SU-DHL-6 (cell line): ENCODE results near the gene SNCB.

Experiments used
- EZH2phosphoT487 ChIP-seq: fragments of 200-600 bp; sonication (generic), shearing (Covaris generic); conservative IDR thresholded peaks from 2 replicates; pipeline ENCODE4 v1.6.1; 2018; ENCODE audit warnings: mild to moderate bottlenecking, antibody characterized with exemption, low read length, moderate library complexity, mixed read lengths
- TF ChIP-seq, protein P1 (sequence below): fragments of 200-600 bp; sonication (generic); IDR thresholded peaks from one replicate; pipeline ENCODE4 v1.5.1; 2017; ENCODE audit warnings: antibody characterized with exemption, mild to moderate bottlenecking, low read length, moderate library complexity; ENCODE audit not compliant: insufficient read depth, poor library complexity, severe bottlenecking

- TF ChIP-seq, protein P1, sequence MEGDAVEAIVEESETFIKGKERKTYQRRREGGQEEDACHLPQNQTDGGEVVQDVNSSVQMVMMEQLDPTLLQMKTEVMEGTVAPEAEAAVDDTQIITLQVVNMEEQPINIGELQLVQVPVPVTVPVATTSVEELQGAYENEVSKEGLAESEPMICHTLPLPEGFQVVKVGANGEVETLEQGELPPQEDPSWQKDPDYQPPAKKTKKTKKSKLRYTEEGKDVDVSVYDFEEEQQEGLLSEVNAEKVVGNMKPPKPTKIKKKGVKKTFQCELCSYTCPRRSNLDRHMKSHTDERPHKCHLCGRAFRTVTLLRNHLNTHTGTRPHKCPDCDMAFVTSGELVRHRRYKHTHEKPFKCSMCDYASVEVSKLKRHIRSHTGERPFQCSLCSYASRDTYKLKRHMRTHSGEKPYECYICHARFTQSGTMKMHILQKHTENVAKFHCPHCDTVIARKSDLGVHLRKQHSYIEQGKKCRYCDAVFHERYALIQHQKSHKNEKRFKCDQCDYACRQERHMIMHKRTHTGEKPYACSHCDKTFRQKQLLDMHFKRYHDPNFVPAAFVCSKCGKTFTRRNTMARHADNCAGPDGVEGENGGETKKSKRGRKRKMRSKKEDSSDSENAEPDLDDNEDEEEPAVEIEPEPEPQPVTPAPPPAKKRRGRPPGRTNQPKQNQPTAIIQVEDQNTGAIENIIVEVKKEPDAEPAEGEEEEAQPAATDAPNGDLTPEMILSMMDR, result no peak
- no peak for TF ChIP-seq EZH2phosphoT487
These were observed 49.0 kb downstream of the SNCB start for GRCh38 chr5:176581361-176581760.
